Stimulated activated CD8-positive, alpha-beta memory T cell treated with anti-CD3 and anti-CD28 coated beads, Interleukin-12 subunit alpha, Interleukin-12 subunit beta, amount 100 ng/mL, for 24 hours (primary cell): Measurements from ENCODE around the gene RANBP17.
"Not testable (repeated sequence)": the region's sequence is repeated elsewhere in the genome, so short reads cannot be mapped to it uniquely, and the experiment has no call there.

Source experiments
- DNase-seq: peaks from one replicate; pipeline ENCODE4 v3.0.0-alpha.2; 2020; ENCODE audit errors: extremely low read depth

The RANBP17 gene

DNA sequence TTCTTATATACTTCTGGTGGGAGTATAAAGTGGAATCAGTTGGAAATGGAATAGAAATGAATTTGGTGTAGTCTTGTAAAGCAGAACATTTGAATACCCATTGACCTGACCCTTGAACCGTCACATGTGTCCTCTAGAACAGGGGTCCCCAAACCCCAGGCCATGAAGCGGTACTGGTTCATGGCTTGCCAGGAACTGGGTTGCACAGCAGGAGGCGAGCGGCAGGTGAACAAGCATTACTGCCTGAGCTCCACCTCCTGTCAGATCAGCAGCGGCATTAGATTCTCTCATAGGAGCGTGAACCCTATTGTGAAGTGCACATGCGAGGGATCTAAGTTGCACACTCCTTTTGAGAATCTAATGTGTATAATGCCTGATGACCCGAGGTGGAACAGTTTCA is 80.0 kb downstream of the RANBP17 start:
- no peak for DNase-seq

DNA sequence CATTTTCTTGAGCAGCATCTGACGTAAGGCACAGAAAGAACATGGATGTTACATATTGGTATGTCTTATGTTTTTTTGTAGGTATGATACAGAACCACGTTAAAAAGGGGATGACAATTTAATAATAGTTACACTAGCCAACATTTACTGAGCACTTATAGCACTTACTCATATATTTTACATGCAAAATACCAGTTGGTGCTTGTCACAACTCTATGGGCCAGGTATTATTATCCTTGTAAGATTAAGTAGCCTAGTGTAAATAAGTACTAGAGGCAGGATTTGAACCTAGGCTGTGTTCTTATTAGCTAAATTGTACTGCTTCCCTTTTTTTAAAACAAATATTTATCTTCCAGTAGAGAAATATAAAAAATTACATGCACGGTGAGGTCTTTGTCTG is 83.5 kb downstream of the RANBP17 start:
- DNase-seq, result no peak

GRCh38 chr5:170960567-170960966 is 98.7 kb downstream of the RANBP17 start:
- no peak for DNase-seq

GRCh38 chr5:170963521-170963920 is 101.7 kb downstream of the RANBP17 start:
- no peak for DNase-seq

DNA sequence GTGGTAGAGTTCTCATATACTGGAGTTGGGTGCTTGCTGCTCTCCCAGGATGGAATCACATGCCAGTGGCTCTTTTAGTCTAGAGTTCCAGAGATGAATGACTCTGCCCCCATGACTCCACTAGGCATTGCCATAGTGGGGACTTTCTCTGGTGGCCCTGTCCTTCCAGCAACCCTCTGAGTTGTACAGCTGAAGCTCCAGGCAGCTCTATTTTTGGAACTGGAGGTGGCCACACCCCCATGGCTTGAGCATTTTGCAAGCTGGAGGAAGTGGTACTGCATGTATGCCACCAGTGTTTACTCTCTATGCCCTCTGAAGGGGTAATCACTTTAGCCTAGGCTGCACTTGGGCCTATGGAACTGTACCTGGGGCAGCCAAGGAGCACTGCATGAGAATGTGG is 112.6 kb downstream of the RANBP17 start:
- no peak for DNase-seq

GRCh38 chr5:170980261-170980660 is 118.4 kb downstream of the RANBP17 start:
- not testable (repeated sequence) for DNase-seq

- no peak for DNase-seq
These were observed 123.7 kb downstream of the RANBP17 start for GRCh38 chr5:170985486-170985885.

GRCh38 chr5:170986598-170986997 is 124.8 kb downstream of the RANBP17 start:
- DNase-seq, result no peak

DNA sequence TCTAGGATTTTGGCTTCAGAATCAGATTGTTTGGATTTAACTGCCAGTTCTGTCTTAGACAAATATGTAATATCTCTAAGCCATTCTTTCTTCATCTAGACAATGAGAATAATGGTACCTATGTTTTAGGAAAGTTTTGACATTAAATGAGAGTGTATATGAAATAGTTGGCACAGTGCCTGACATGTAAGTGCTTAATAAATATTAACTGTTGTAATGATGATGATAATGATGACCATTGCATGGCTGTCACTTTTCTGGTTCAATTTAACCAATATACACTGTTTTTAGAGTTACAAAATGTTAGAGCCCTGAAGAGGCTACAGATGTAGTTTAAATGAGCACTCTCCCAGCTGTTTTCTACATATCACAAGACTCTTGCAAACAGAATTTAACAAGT is 131.7 kb downstream of the RANBP17 start:
- no peak for DNase-seq

DNA sequence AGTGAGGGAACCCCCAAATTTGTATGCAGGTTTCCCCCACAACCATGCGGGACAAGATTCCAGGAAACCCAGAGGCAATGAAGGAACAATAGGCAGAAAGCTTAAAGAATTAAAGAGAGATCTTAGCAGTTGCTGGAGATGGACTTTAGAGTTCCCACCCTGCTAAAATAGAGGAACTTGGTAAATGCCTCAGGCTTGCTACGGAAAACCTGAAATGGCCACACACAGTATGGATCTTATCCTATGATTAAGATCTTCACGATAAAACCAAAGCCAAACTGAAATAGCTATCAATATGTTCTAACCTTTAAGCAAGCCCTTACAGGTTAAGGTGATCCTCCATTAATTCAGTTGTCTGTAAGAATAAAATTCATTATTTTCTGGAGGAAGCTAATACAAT is 148.3 kb downstream of the RANBP17 start:
- no peak for DNase-seq

GRCh38 chr5:171010816-171011215 is 149.0 kb downstream of the RANBP17 start:
- no peak for DNase-seq

GRCh38 chr5:171023508-171023907 is 161.7 kb downstream of the RANBP17 start:
- DNase-seq, result no peak

GRCh38 chr5:171024084-171024483 is 162.3 kb downstream of the RANBP17 start:
- no peak for DNase-seq

GRCh38 chr5:171029401-171029800 is 167.6 kb downstream of the RANBP17 start:
- no peak for DNase-seq

DNA sequence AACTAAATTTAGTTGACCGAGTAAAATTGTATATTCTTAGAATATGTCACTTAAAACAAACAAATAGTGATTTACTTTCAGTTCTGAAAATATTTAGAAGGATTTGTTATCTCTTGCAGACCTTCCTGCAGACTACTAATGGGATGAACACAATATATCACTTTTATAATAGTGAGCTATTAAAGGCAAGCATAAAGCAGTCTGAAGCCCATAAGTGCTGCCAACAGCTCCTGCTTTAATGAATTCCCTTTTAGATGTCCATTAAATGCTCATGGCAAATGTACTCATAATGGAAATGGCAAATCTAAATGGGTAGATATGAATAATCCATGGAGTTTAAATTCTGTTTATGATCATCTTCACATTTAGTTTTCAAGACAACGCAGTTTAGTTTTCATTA is 170.2 kb downstream of the RANBP17 start:
- DNase-seq, result no peak

DNA sequence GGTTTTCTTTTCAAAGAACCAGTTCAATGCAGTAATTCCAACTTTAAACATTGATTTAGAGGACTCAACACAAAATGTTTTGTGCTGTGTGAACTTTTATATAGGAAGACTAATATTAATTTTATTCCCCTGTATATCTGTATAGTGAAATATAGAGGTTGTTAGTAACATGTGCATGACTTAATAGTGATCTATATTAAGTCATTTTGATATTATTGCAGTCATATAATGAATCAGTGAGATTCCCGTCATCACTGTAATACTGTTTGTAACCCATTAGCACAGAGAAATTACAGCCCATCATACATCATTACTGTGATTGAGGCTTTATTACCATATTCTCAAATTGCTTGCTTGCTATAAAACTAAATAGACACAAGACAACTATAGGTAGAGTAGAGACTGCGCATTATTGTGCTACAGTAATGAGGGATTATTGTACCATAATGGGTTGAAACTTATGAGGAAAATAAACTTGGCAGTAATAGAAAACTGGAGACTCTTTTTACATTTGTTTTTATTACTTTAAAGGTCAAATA is 170.7 kb downstream of the RANBP17 start:
- no peak for DNase-seq

- not testable (repeated sequence) for DNase-seq
These were observed 180.1 kb downstream of the RANBP17 start for GRCh38 chr5:171041893-171042292.

DNA sequence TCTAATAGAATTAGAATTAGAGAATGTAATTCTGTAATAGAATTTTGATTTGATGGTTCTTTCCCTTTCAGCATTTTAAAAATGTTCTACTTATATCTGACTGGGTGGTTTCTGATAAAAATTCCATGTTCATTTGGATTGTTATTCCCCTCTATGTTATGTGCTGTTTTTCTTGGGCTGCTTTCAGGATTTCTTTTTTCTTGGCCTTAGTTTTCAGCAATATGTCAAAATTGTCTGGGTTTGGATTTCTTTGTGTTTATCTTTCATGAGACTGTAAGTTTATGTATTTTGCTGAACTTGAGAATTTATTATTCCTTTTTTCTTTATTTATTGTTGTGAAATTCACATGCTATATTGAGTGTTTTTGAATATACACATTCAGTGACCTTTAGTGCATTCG is 189.1 kb downstream of the RANBP17 start:
- DNase-seq, result no peak

GRCh38 chr5:171055875-171056454 is 194.1 kb downstream of the RANBP17 start:
- no peak for DNase-seq

DNA sequence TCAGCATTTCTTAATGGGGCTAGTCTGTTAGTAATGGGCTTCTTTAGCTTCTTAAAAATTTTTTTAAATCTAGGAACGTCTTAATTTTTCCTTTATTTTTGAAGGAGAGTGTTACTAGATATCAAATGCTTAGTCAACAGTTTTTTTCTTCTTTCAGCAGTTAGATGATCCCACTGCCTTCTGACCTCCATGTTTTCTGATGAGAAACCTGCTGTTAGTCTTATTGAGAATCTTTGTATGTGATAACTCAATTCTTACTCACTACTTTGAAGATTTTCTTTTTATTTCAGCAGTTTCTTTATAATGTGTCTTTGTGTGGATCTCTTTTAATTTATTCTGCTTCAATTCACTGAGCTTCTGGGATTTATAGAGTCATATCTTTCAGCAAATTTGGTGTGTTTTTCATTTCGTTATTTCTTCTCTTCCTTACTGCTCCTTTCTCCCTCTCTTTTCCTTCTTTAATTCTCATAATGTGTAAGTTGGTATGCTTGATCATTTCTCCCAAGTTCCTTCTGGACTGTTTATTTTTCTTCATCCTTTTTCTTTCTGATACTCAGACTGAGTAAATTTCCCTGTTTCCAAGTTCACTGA is 205.8 kb downstream of the RANBP17 start:
- no peak for DNase-seq

GRCh38 chr5:171074747-171075146 is 212.9 kb downstream of the RANBP17 start:
- DNase-seq, result no peak

DNA sequence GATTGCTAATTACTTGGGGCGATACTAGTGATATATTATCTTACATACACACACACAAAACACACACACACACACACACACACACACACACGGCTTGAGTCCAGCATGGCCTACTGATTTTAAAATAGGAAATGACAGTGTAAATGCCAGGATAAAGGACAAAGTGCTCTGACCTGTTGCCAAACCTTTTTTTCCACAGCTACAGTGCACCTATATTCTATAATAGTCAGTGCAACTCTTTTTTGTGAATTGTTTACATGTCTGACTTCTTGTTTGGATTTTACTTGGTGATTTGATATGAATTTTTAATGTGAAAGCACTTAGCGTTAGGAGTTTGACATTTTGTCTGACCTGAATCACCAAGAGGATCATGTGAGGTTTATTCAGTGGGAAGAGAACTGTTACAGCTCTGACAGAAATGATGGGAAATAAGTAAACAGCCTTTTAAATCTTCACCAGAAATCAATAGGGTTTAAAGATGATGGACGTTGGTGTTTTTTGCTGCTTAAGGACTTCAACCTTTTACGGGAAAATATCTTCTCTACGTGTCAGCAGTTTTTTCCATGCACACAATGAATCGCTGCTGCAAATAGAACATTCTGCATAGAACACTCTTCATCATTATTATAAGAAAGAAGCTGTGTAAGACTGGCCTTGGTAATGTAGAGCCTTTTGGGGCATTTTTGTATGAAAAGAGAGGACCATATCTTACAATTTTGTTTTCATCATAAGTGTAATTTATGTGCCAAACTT is 218.5 kb downstream of the RANBP17 start:
- DNase-seq, result no peak

GRCh38 chr5:171081319-171081718 is 219.5 kb downstream of the RANBP17 start:
- DNase-seq, result no peak
